IPS-18a (cell line): Measurements from ENCODE around the gene FCSK.

Experiments used
- H3K27ac ChIP-seq: one replicate; pipeline ENCODE4 v1.5.1; 2013; ENCODE audit warnings: low read length
- H3K27me3 ChIP-seq: one replicate; pipeline ENCODE4 v1.6.1; 2013; ENCODE audit warnings: mild to moderate bottlenecking, low read length; ENCODE audit not compliant: control insufficient read depth, insufficient read depth
- H3K36me3 ChIP-seq: one replicate; pipeline ENCODE4 v1.6.1; 2013; ENCODE audit warnings: low read depth, low read length; ENCODE audit not compliant: control insufficient read depth
- H3K4me1 ChIP-seq: one replicate; pipeline ENCODE4 v1.6.1; 2013; ENCODE audit warnings: low read depth, low read length; ENCODE audit not compliant: control insufficient read depth
- H3K4me3 ChIP-seq: one replicate; pipeline ENCODE4 v1.5.1; 2013; ENCODE audit warnings: low read length
- H3K9ac ChIP-seq: one replicate; pipeline ENCODE4 v1.6.1; 2013; ENCODE audit warnings: mild to moderate bottlenecking, low read length, moderate library complexity
- H3K9me3 ChIP-seq: one replicate; pipeline ENCODE4 v1.6.1; 2013; ENCODE audit warnings: low read depth, low read length; ENCODE audit not compliant: control insufficient read depth

FCSK gene

GRCh38 chr16:70494202-70494770 lies 39.9 kb downstream of the FCSK start:
- peaks cover 30% of the 10 kb centered on the region for H3K36me3 ChIP-seq
- no peaks in the 10 kb centered on the region for H3K4me1 ChIP-seq
- no peaks in the 10 kb centered on the region for H3K27me3 ChIP-seq
- H3K9me3 ChIP-seq: no peaks in the 10 kb centered on the region
- H3K27ac ChIP-seq: no peak overlapping the region
- no peak overlapping the region for H3K9ac ChIP-seq
- H3K4me3 ChIP-seq: no peak overlapping the region

- Histone ChIP-seq H3K9ac (no peak overlapping the region), H3K4me1 (no peaks in the 10 kb centered on the region), H3K27me3 (no peaks in the 10 kb centered on the region), H3K36me3 (peaks cover 30% of the 10 kb centered on the region), H3K4me3 (no peak overlapping the region), H3K27ac (no peak overlapping the region), H3K9me3 (no peaks in the 10 kb centered on the region)
These were observed 40.4 kb downstream of the FCSK start for GRCh38 chr16:70494777-70495176.

GRCh38 chr16:70495425-70496182 lies 41.2 kb downstream of the FCSK start:
- Histone ChIP-seq H3K4me1 (no peaks in the 10 kb centered on the region), H3K27ac (no peak overlapping the region), H3K9me3 (no peaks in the 10 kb centered on the region), H3K36me3 (peaks cover 30% of the 10 kb centered on the region), H3K4me3 (no peak overlapping the region), H3K9ac (no peak overlapping the region), H3K27me3 (no peaks in the 10 kb centered on the region)

GRCh38 chr16:70496513-70496912 lies 42.1 kb downstream of the FCSK start:
- H3K27ac ChIP-seq: no peak overlapping the region
- H3K9ac ChIP-seq: no peak overlapping the region
- peaks cover 30% of the 10 kb centered on the region for H3K36me3 ChIP-seq
- no peaks in the 10 kb centered on the region for H3K4me1 ChIP-seq
- H3K27me3 ChIP-seq: no peaks in the 10 kb centered on the region
- H3K4me3 ChIP-seq: no peak overlapping the region
- H3K9me3 ChIP-seq: no peaks in the 10 kb centered on the region

GRCh38 chr16:70508752-70509151 lies 54.4 kb downstream of the FCSK start:
- no peak overlapping the region for H3K27ac ChIP-seq
- H3K4me1 ChIP-seq: no peaks in the 10 kb centered on the region
- peaks cover 43% of the 10 kb centered on the region for H3K36me3 ChIP-seq

GRCh38 chr16:70510216-70510615 lies 55.8 kb downstream of the FCSK start:
- Histone ChIP-seq H3K9ac (no peak overlapping the region), H3K4me1 (no peaks in the 10 kb centered on the region), H3K9me3 (no peaks in the 10 kb centered on the region), H3K27me3 (no peaks in the 10 kb centered on the region), H3K27ac (no peak overlapping the region), H3K4me3 (no peak overlapping the region), H3K36me3 (peaks cover 51% of the 10 kb centered on the region)

More at GRCh38 chr16:70508752-70509151, 54.4 kb downstream of the FCSK start:
- no peaks in the 10 kb centered on the region for H3K9me3 ChIP-seq
- no peaks in the 10 kb centered on the region for H3K27me3 ChIP-seq
- H3K4me3 ChIP-seq: no peak overlapping the region
- no peak overlapping the region for H3K9ac ChIP-seq

- H3K9me3 ChIP-seq: no peaks in the 10 kb centered on the region
- no peaks in the 10 kb centered on the region for H3K27me3 ChIP-seq
- no peaks in the 10 kb centered on the region for H3K4me1 ChIP-seq
- no peak overlapping the region for H3K9ac ChIP-seq
- peaks cover 52% of the 10 kb centered on the region for H3K36me3 ChIP-seq
- no peak overlapping the region for H3K4me3 ChIP-seq
- no peak overlapping the region for H3K27ac ChIP-seq
These were observed 57.4 kb downstream of the FCSK start for GRCh38 chr16:70511833-70512232.

GRCh38 chr16:70512456-70512855 lies 58.1 kb downstream of the FCSK start:
- H3K9ac ChIP-seq: no peak overlapping the region
- H3K9me3 ChIP-seq: no peaks in the 10 kb centered on the region
- no peaks in the 10 kb centered on the region for H3K4me1 ChIP-seq
- peaks cover 58% of the 10 kb centered on the region for H3K36me3 ChIP-seq
- H3K27ac ChIP-seq: no peak overlapping the region
- H3K27me3 ChIP-seq: no peaks in the 10 kb centered on the region
- no peak overlapping the region for H3K4me3 ChIP-seq

- no peaks in the 10 kb centered on the region for H3K27me3 ChIP-seq
- no peak overlapping the region for H3K27ac ChIP-seq
- H3K4me1 ChIP-seq: peaks cover 8% of the 10 kb centered on the region
- H3K4me3 ChIP-seq: no peak overlapping the region
- peaks cover 10% of the 10 kb centered on the region for H3K36me3 ChIP-seq
- no peak overlapping the region for H3K9ac ChIP-seq
- H3K9me3 ChIP-seq: no peaks in the 10 kb centered on the region
These were observed 66.4 kb downstream of the FCSK start for GRCh38 chr16:70520612-70521297.

GRCh38 chr16:70522216-70523075 lies 68.1 kb downstream of the FCSK start:
- Histone ChIP-seq H3K27me3 (no peaks in the 10 kb centered on the region), H3K36me3 (peaks cover 16% of the 10 kb centered on the region), H3K9ac (peak overlapping the region; percentile 94), H3K27ac (peak overlapping the region; percentile 89), H3K9me3 (no peaks in the 10 kb centered on the region), H3K4me1 (peaks cover 12% of the 10 kb centered on the region), H3K4me3 (peak overlapping the region; percentile 79)

GRCh38 chr16:70523076-70523742 lies 68.8 kb downstream of the FCSK start, which contains the start of gene COG4:
Gene COG4, minus strand, starts transcription at chr16:70523554. Its CDS starts 11 bp downstream, at chr16:70523543.
- Histone ChIP-seq H3K4me3 (peak within 1 kb of the TSS; percentile 79), H3K27me3 (no peaks in the 10 kb centered on the region), H3K36me3 (peaks cover 18% of the 10 kb centered on the region), H3K9ac (peak within 1 kb of the TSS; percentile 94), H3K9me3 (no peaks in the 10 kb centered on the region), H3K27ac (peak within 1 kb of the TSS; percentile 89), H3K4me1 (peaks cover 12% of the 10 kb centered on the region)
